Neural cell (in vitro differentiated cells): Measurements from ENCODE around the gene TMEM132C.

Experiments used
- SMC3 ChIP-seq: fragments of 450-650 bp; conservative IDR thresholded peaks from 2 replicates; pipeline ENCODE4 v1.6.1; 2014; ENCODE audit warnings: antibody characterized with exemption, mild to moderate bottlenecking, moderate library complexity; ENCODE audit not compliant: poor library complexity
- TF ChIP-seq, protein P1 (sequence below): fragments of 450-650 bp; IDR thresholded peaks from 2 replicates; pipeline ENCODE4 v1.5.1; 2014; ENCODE audit warnings: antibody characterized with exemption, mild to moderate bottlenecking, moderate library complexity; ENCODE audit not compliant: poor library complexity, severe bottlenecking
- TF ChIP-seq, protein P2 (sequence below): IDR thresholded peaks from 2 replicates; pipeline ENCODE4 v1.6.1; 2012; ENCODE audit warnings: borderline replicate concordance

DNA sequence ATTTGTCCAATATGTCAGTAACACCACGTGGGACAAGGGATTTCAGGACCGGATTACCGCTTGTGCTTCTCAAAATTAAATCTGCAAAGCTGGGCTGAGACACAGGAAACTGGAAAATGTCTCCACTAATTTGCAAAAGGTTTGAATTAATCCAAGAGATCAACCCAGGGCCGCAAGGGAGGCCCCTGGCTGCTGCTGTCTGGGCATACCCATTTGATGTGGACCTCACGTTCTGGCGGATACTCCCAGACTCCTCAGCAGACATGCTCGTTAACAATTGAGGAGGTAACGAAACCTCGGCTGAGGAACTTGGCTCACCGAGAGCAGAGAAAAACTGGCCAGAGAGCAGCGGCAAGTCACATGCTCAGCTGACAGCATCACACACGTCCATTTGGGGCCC is 376.2 kb downstream of the TMEM132C start:
- TF ChIP-seq, protein P1, sequence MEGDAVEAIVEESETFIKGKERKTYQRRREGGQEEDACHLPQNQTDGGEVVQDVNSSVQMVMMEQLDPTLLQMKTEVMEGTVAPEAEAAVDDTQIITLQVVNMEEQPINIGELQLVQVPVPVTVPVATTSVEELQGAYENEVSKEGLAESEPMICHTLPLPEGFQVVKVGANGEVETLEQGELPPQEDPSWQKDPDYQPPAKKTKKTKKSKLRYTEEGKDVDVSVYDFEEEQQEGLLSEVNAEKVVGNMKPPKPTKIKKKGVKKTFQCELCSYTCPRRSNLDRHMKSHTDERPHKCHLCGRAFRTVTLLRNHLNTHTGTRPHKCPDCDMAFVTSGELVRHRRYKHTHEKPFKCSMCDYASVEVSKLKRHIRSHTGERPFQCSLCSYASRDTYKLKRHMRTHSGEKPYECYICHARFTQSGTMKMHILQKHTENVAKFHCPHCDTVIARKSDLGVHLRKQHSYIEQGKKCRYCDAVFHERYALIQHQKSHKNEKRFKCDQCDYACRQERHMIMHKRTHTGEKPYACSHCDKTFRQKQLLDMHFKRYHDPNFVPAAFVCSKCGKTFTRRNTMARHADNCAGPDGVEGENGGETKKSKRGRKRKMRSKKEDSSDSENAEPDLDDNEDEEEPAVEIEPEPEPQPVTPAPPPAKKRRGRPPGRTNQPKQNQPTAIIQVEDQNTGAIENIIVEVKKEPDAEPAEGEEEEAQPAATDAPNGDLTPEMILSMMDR: no peak
- TF ChIP-seq SMC3: no peak
- TF ChIP-seq, protein P2, sequence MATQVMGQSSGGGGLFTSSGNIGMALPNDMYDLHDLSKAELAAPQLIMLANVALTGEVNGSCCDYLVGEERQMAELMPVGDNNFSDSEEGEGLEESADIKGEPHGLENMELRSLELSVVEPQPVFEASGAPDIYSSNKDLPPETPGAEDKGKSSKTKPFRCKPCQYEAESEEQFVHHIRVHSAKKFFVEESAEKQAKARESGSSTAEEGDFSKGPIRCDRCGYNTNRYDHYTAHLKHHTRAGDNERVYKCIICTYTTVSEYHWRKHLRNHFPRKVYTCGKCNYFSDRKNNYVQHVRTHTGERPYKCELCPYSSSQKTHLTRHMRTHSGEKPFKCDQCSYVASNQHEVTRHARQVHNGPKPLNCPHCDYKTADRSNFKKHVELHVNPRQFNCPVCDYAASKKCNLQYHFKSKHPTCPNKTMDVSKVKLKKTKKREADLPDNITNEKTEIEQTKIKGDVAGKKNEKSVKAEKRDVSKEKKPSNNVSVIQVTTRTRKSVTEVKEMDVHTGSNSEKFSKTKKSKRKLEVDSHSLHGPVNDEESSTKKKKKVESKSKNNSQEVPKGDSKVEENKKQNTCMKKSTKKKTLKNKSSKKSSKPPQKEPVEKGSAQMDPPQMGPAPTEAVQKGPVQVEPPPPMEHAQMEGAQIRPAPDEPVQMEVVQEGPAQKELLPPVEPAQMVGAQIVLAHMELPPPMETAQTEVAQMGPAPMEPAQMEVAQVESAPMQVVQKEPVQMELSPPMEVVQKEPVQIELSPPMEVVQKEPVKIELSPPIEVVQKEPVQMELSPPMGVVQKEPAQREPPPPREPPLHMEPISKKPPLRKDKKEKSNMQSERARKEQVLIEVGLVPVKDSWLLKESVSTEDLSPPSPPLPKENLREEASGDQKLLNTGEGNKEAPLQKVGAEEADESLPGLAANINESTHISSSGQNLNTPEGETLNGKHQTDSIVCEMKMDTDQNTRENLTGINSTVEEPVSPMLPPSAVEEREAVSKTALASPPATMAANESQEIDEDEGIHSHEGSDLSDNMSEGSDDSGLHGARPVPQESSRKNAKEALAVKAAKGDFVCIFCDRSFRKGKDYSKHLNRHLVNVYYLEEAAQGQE: no peak
